ENCODE results near the gene RSPH9. TPM values are rescaled to one million over a fixed set of nuclear protein-coding genes. Genes with fewer than 3 reads are reported as not detected.

The RSPH9 gene
- polyA plus RNA-seq (2012; rRNA removed), result 0.05 and 0.06 TPM in 2 replicates
- 0.05 and 0.06 TPM in 2 replicates for polyA plus RNA-seq (2012; cell fraction: cytosol; rRNA removed)
- polyA plus RNA-seq (2012; cell fraction: nucleus; rRNA removed), result 0.07 and 0.11 TPM in 2 replicates

GRCh38 chr6:43644940-43645612, at the start of gene RSPH9:
RSPH9 (plus strand) TSS chr6:43645036; CDS start chr6:43645099, 63 bp downstream.
- Histone ChIP-seq H3F3A (replicated peaks; ENCODE audit: insufficient read depth) (no peaks in the 10 kb centered on the region), H3K36me3 (replicated peaks in 1 of 2; ENCODE audit: control insufficient read depth in 1 of 2, insufficient read depth in 2 of 2, low read length in 1 of 2) (peaks cover 11 to 23% of the 10 kb centered on the region in 2 experiments), H3K4me2 (no peak within 1 kb of the TSS), H3K27ac (ENCODE audit: low read depth in 2 of 2, low read length in 1 of 2) (no peak within 1 kb of the TSS), H3K4me3 (ENCODE audit: low read depth in 2 of 2, low read length in 1 of 2) (peak within 1 kb of the TSS; percentile 26 to 29; a peak in 3 of 4 replicates), H3K4me1 (ENCODE audit: control insufficient read depth in 1 of 2, insufficient read depth in 2 of 2, low read depth in 1 of 2, low read length in 1 of 2) (peaks cover 5% of the 10 kb centered on the region in 2 experiments; a peak in 2 of 4 replicates), H3K9me2 (no peaks in the 10 kb centered on the region), H3K9me3 (no peaks in the 10 kb centered on the region), H2AFZ (ENCODE audit: low read depth) (no peak within 1 kb of the TSS), H4K20me1 (ENCODE audit: insufficient read depth) (0 out of 2 replicates have a peak, but pooled peaks cover 3% of the 10 kb centered on the region), H3K27me3 (ENCODE audit: insufficient read depth) (no peaks in the 10 kb centered on the region), H3K79me2 (ENCODE audit: insufficient read depth) (peaks cover 13% of the 10 kb centered on the region; the same call in 1 of the 2 replicates), H3K9ac (no peak within 1 kb of the TSS)
- ChIA-PET POLR2A (interaction anchor here (0.8 to 1.0 kb wide), 2 partner anchors 9 to 16 kb away, joined by 3 to 4 read pairs; partner anchors contain the start of genes GTPBP2 and MAD2L1BP), CTCF (interaction anchor here (1.1 to 1.8 kb wide), 4 partner anchors 22 to 434 kb away, joined by 4 to 10 read pairs (median 4); no protein-coding TSS in a partner anchor)
- WGBS (ENCODE audit: low lambda C conversion rate), result 62% methylated on average over 28 of the region's 52 CpGs
- TF ChIP-seq RAD21 (IDR thresholded peaks at IDR 0.05; ENCODE audit: low read length) (no peak), SMC3 (IDR thresholded peaks at IDR 0.05; ENCODE audit: low read depth, low read length) (no peak), JUND (IDR thresholded peaks at IDR 0.05) (no peak), TEAD4 (IDR thresholded peaks at IDR 0.05; ENCODE audit: borderline replicate concordance, insufficient read depth) (no peak), YY1 (IDR thresholded peaks at IDR 0.05; ENCODE audit: low read depth) (no peak), REST (IDR thresholded peaks at IDR 0.05; ENCODE audit: low read depth, low read length) (no peak)
- TF ChIP-seq, protein P1, sequence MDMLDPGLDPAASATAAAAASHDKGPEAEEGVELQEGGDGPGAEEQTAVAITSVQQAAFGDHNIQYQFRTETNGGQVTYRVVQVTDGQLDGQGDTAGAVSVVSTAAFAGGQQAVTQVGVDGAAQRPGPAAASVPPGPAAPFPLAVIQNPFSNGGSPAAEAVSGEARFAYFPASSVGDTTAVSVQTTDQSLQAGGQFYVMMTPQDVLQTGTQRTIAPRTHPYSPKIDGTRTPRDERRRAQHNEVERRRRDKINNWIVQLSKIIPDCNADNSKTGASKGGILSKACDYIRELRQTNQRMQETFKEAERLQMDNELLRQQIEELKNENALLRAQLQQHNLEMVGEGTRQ (IDR thresholded peaks at IDR 0.05; ENCODE audit: borderline replicate concordance, low read depth, low read length), result no peak
- peak; percentile 77 for DNase-seq

DNA sequence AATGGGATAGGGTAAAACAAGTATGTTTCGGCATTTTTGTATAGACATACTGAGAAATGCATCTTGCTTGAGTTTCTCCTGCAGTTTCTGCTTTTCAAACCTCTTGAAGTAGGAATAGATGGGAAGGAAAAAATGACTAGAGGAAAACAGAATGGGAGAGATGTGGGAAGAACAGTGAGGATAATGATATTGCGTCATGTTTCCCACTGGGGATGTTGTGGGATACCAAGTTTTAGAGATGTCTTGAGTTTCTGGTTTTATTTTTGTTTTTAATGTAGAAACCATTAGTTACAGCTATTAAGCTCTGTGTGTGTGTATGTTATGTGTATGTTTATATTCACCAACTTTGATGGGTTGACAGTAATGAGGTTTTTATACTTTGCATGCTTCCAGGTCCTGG, 44.2 kb upstream of the RSPH9 start:
- Histone ChIP-seq H3K4me3 (ENCODE audit: low read depth in 2 of 2, low read length in 1 of 2) (no peak overlapping the region), H4K20me1 (ENCODE audit: insufficient read depth) (0 out of 2 replicates have a peak, but pooled peaks cover 6% of the 10 kb centered on the region), H3K4me1 (ENCODE audit: control insufficient read depth in 1 of 2, insufficient read depth in 2 of 2, low read depth in 1 of 2, low read length in 1 of 2) (peaks cover 0 to 10% of the 10 kb centered on the region in 2 experiments; a peak in 1 of 4 replicates), H3K9me3 (no peaks in the 10 kb centered on the region), H2AFZ (ENCODE audit: low read depth) (no peak overlapping the region), H3K4me2 (no peak overlapping the region), H3K27ac (ENCODE audit: low read depth in 2 of 2, low read length in 1 of 2) (no peak overlapping the region), H3K9me2 (no peaks in the 10 kb centered on the region), H3K27me3 (ENCODE audit: insufficient read depth) (no peaks in the 10 kb centered on the region), H3K36me3 (replicated peaks in 1 of 2; ENCODE audit: control insufficient read depth in 1 of 2, insufficient read depth in 2 of 2, low read length in 1 of 2) (peaks cover 26 to 62% of the 10 kb centered on the region in 2 experiments), H3F3A (replicated peaks; ENCODE audit: insufficient read depth) (peaks cover 43% of the 10 kb centered on the region), H3K9ac (no peak overlapping the region), H3K79me2 (ENCODE audit: insufficient read depth) (peaks cover 10% of the 10 kb centered on the region; the same call in 1 of the 2 replicates)
- no peak for DNase-seq
- WGBS (ENCODE audit: low lambda C conversion rate), result 100% methylated on average over 2 of the region's 2 CpGs
- POLR2A ChIA-PET, result interaction anchor here (0.7 to 1.2 kb wide), 2 partner anchors 25 to 487 kb away, joined by 3 to 5 read pairs; no protein-coding TSS in a partner anchor
- CTCF ChIA-PET, result interaction anchor here (1.9 kb wide), 1 partner anchor 8 kb away, joined by 8 read pairs; no protein-coding TSS in a partner anchor
- TF ChIP-seq FOXM1 (IDR thresholded peaks at IDR 0.05; ENCODE audit: low read depth), result no peak
- no peak for TF ChIP-seq GATA2 (CRISPR knock-in tag; IDR thresholded peaks at IDR 0.05)
- no peak for TF ChIP-seq NRF1 (IDR thresholded peaks at IDR 0.05; ENCODE audit: low read depth, low read length)
- TF ChIP-seq MXI1 (IDR thresholded peaks at IDR 0.05; ENCODE audit: low read depth, low read length), result no peak
- no peak for TF ChIP-seq TCF12 (IDR thresholded peaks at IDR 0.05)
- TF ChIP-seq SIN3A (IDR thresholded peaks at IDR 0.05; ENCODE audit: borderline replicate concordance, low read depth, low read length), result no peak
- TF ChIP-seq RCOR1 (IDR thresholded peaks at IDR 0.05; ENCODE audit: low read length), result no peak
- TF ChIP-seq ELF1 (IDR thresholded peaks at IDR 0.05), result no peak
- no peak for TF ChIP-seq FOSL2 (IDR thresholded peaks at IDR 0.05; ENCODE audit: borderline replicate concordance, low read depth)
- TF ChIP-seq TEAD4 (IDR thresholded peaks at IDR 0.05; ENCODE audit: borderline replicate concordance, insufficient read depth), result no peak
- TF ChIP-seq, protein P2, sequence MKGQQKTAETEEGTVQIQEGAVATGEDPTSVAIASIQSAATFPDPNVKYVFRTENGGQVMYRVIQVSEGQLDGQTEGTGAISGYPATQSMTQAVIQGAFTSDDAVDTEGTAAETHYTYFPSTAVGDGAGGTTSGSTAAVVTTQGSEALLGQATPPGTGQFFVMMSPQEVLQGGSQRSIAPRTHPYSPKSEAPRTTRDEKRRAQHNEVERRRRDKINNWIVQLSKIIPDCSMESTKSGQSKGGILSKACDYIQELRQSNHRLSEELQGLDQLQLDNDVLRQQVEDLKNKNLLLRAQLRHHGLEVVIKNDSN (IDR thresholded peaks at IDR 0.05; ENCODE audit: borderline replicate concordance, low read depth), result no peak
- TF ChIP-seq MEF2A (IDR thresholded peaks at IDR 0.05; ENCODE audit: borderline replicate concordance, low read depth), result no peak
- TF ChIP-seq GABPA (IDR thresholded peaks at IDR 0.05; ENCODE audit: low read depth), result no peak
- TF ChIP-seq, protein P3, sequence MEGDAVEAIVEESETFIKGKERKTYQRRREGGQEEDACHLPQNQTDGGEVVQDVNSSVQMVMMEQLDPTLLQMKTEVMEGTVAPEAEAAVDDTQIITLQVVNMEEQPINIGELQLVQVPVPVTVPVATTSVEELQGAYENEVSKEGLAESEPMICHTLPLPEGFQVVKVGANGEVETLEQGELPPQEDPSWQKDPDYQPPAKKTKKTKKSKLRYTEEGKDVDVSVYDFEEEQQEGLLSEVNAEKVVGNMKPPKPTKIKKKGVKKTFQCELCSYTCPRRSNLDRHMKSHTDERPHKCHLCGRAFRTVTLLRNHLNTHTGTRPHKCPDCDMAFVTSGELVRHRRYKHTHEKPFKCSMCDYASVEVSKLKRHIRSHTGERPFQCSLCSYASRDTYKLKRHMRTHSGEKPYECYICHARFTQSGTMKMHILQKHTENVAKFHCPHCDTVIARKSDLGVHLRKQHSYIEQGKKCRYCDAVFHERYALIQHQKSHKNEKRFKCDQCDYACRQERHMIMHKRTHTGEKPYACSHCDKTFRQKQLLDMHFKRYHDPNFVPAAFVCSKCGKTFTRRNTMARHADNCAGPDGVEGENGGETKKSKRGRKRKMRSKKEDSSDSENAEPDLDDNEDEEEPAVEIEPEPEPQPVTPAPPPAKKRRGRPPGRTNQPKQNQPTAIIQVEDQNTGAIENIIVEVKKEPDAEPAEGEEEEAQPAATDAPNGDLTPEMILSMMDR (IDR thresholded peaks at IDR 0.05), result no peak
